Right lobe of liver (tissue), 6 donors: ENCODE results near the gene RAB13. TPM values are rescaled to one million over a fixed set of nuclear protein-coding genes. Genes with fewer than 3 reads are reported as not detected.
"Not testable (repeated sequence)": the region's sequence is repeated elsewhere in the genome, so short reads cannot be mapped to it uniquely, and the experiment has no call there.

Experiments
- ATAC-seq, 4 donors: fragments of 200-7000 bp; cut with Tn5 transposase; one replicate each; pipeline ENCODE4 v1.9.1; 2020; ENCODE audit warnings: mild to moderate bottlenecking in 4 of 4, moderate library complexity in 4 of 4
- DNase-seq, 3 donors: peaks; one replicate each; pipeline ENCODE4 v3.0.0-alpha.2; 2020
- H3K27ac ChIP-seq, 3 donors: fragments of 200-600 bp; one replicate each; pipeline ENCODE4 v1.8.0; 2022
- H3K27me3 ChIP-seq, 2 donors: fragments of 200-600 bp; one replicate each; pipeline ENCODE4 v1.8.0; 2022
- H3K36me3 ChIP-seq, 4 donors: fragments of 200-600 bp; sonication (generic) in 1 of 4; one replicate each; pipeline versions ENCODE4 v1.5.1 to v1.8.0; 2017 to 2022; ENCODE audit warnings: control low read depth in 1 of 4
- H3K4me1 ChIP-seq, 4 donors: fragments of 200-600 bp; sonication (generic) in 1 of 4; one replicate each; pipeline versions ENCODE4 v1.5.1 to v1.8.0; 2017 to 2022; ENCODE audit warnings: control low read depth in 1 of 4
- H3K4me3 ChIP-seq, 3 donors: fragments of 200-600 bp; one replicate each; pipeline ENCODE4 v1.8.0; 2022
- H3K9me3 ChIP-seq, 4 donors: fragments of 200-600 bp; sonication (generic) in 1 of 4; one replicate each; pipeline versions ENCODE4 v1.5.1 to v1.8.0; 2017 to 2022; ENCODE audit warnings: control low read depth in 1 of 4
- CTCF ChIP-seq, 4 donors: fragments of 200-600 bp in 3 of 4; fragments of 450-650 bp in 1 of 4; IDR thresholded peaks; one replicate each; pipeline versions ENCODE4 v1.5.1 to v1.8.0; 2016 to 2022; ENCODE audit warnings: antibody characterized with exemption in 4 of 4, mild to moderate bottlenecking in 2 of 4
- POLR2A ChIP-seq: fragments of 450-650 bp; IDR thresholded peaks from one replicate; pipeline ENCODE4 v1.6.1; 2017; ENCODE audit warnings: antibody characterized with exemption, mild to moderate bottlenecking
- WGBS: methylation state at CpG from one replicate; pipeline ENCODE4 v1.1.6; 2018; ENCODE audit warnings: low coverage, low lambda C conversion rate; ENCODE audit not compliant: insufficient coverage; ENCODE audit errors: missing lambda C conversion rate; 5-methylcytosine and 5-hydroxymethylcytosine counted together
- intact Hi-C, 2 donors: fragments of 100-400 bp; cut with DNase I; formaldehyde crosslinking; loops; one replicate each; pipeline versions ENCODE4 v1.11.2 to v1.14.1; 2022
- total RNA-seq, 6 experiments: library from RNA; depleted of rRNA in 2 of 6; stranded (reverse); fragments of >200 nt in 2 of 6; fragmentation: NEBNext Ultra II Directional in 3 of 6; extraction: Animal tissue kit (Norgen Biotek cat#: 25700) in 3 of 6; gene quantifications; one replicate each; pipeline versions ENCODE4 v1.1.0 to v1.2.4, GENCODE V29; 2016 to 2023
- donor health status: DM: no; HTN: yes; CAD: no.
- donor health status: DM: no; HTN: no; CAD: no.
- donor health status: DM: no; HTN: no; CAD: no.
- donor health status: DM: no; HTN: yes; CAD: no.
- donor health status: DM: no; HTN: yes; CAD: no.

Gene RAB13
- total RNA-seq, 6 experiments from 2014 or later: 11.9 to 52.2 (median 47.9) TPM

DNA sequence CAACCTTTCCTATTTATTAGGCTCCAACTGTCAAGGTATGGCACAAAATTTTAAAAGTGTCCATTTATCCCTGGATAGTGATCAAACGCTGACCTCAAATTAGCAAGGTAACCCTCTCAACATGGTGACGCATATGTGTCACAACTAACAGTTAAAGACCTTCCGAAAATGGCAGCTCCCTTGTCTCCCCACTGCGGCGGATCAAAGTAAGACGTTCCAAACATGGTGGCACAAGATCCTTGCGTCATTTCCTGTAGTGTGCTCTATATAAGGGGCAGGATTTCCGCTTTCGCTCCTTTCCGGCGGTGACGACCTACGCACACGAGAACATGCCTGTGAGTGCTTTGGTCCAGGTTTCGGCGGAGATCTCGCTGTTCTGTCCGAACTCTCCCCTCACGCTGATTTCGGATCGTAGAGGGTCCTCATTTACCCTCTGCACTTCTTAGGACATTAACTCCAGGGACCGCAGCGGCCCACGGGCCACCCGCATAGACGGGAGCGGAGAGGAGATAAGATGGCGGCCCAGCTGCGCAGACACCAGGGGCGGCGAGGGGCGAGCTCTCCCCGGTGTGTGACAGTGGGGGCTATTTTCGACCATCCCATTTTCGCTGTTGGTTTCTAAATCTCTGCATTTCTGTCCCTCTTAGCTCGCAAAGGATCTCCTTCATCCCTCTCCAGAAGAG, 4.5 kb upstream of the RAB13 start, which contains the start of gene RPS27:
TSS of gene RPS27 (plus strand) at position 295 of the 683 bp plus-strand sequence. CDS start at position 330, 35 bp downstream.
- Histone ChIP-seq H3K9me3 (peaks cover 0 to 2% (median 0%) of the 10 kb centered on the region in 4 donors), H3K4me3 (peak within 1 kb of the TSS; percentile 79 to 83 (median 81)), H3K36me3 (peaks cover 0 to 30% (median 14%) of the 10 kb centered on the region in 4 donors), H3K4me1 (peaks cover 0 to 16% (median 7%) of the 10 kb centered on the region in 4 donors), H3K27ac (peak within 1 kb of the TSS; percentile 93 to 97 (median 95)), H3K27me3 (no peaks in the 10 kb centered on the region)
- ATAC-seq (peak; percentile 63 to 72 (median 70)), DNase-seq (peak; percentile 78 to 94 (median 88))
- WGBS: 1% methylated on average over 19 of the region's 36 CpGs
- TF ChIP-seq POLR2A: peak; percentile 98
- TF ChIP-seq CTCF (IDR thresholded peaks at IDR 0.05): no peak
- intact Hi-C loops: no loop called here

GRCh38 chr1:153987621-153988020, 1.5 kb upstream of the RAB13 start:
- no peak overlapping the region for H3K27ac ChIP-seq
- no peaks in the 10 kb centered on the region for H3K9me3 ChIP-seq

DNA sequence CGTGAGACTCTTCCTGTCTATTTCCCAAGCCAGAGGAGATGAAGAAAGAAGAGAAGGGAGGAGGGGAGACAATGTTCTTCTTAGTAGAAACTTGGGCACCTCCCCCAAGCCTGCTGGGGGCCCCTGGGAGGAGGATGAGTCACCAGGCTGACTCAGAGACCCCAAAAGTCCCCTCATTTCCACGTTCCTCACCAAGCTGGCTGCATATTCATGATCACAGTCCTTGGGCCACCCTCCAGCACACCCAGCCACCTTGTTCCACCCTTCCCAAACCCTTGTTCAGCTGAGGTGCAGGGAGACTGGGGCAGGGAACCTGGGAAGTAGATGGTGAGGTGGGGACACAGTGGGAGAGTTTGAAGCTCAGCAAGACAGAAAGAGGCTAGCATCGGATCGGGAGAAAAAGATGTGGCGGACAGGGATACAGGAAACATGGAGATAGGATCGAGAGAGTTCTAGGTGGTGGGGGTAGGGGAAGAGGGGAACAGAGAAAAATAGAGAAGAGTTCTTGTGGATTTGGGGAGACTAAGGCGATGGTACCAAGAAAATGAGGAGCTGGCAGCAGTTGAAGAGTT, 712 bp downstream of the RAB13 start:
- Histone ChIP-seq H3K9me3 (no peaks in the 10 kb centered on the region), H3K4me1 (peaks cover 0 to 16% (median 5%) of the 10 kb centered on the region in 4 donors), H3K36me3 (peaks cover 0 to 12% (median 0%) of the 10 kb centered on the region in 4 donors), H3K27me3 (no peaks in the 10 kb centered on the region), H3K27ac (peak overlapping the region; percentile 58 to 83 (median 75)), H3K4me3 (peak overlapping the region; percentile 52 to 76 (median 70))
- intact Hi-C loops: loop anchor here (5.0 to 10.0 kb wide), 2 partner anchors 188 to 311 kb away; partner anchors contain the start of genes ILF2 (in 1 of the 2) and NPR1 (in 1 of the 2)
- WGBS: 8% methylated on average over 7 of the region's 7 CpGs
- TF ChIP-seq CTCF (IDR thresholded peaks at IDR 0.05) (no peak), POLR2A (no peak)
- DNase-seq (no peak), ATAC-seq (peak in 2 of 4 donors; percentile 0 to 4)

More at GRCh38 chr1:153987621-153988020, 1.5 kb upstream of the RAB13 start:
- H3K4me3 ChIP-seq: no peak overlapping the region
- H3K36me3 ChIP-seq: peaks cover 0 to 17% (median 6%) of the 10 kb centered on the region in 4 donors
- no peak for TF ChIP-seq POLR2A
- no peak for TF ChIP-seq CTCF (IDR thresholded peaks at IDR 0.05)
- WGBS: 90% methylated on average over 8 of the region's 8 CpGs
- no peak for DNase-seq
- intact Hi-C loops: loop anchor here (5.0 to 10.0 kb wide), 2 partner anchors 190 to 313 kb away; partner anchors contain the start of genes ILF2 (in 1 of the 2) and NPR1 (in 1 of the 2)
- peaks cover 0 to 28% (median 12%) of the 10 kb centered on the region in 4 donors for H3K4me1 ChIP-seq
- no peaks in the 10 kb centered on the region for H3K27me3 ChIP-seq
- no peak for ATAC-seq

DNA sequence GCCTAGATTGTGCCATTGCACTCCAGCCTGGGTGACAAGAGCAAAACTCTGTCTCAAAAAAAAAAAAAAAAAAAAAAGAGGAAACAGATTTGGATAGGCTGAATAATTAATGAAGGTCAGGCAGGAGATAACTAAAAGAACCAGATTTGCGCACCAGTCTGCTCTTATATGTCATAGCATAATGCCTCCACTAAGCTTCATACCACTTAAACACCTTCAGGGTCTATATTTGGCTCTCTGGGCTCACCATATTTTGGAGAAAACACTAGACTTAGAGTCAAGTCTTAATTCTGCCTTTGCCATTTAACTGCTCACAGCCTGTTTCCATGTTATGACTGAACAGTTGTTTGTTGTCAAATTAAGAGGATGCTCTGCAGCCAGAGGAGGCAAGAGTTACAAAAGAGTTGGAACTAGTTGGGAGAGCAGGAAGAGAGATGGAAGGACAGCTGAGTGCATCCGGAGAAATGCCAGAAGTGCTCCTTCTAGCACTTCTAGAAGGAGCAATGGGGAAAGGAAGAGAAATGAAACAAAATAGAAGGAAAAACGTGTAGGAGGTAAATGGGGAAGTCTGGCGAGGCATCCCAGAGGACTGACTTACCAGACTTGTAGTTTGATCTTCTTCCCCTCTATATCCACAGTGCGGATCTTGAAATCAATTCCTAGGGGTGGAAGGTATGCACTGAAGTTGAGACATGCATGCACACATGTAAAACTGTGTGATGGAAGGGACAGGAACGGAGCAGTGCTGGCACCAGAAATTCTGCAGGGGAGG, 1.8 kb downstream of the RAB13 start:
- Histone ChIP-seq H3K27me3 (no peaks in the 10 kb centered on the region), H3K4me3 (peak overlapping the region in 1 of 3 donors; percentile 76), H3K9me3 (no peaks in the 10 kb centered on the region), H3K36me3 (peaks cover 0 to 12% (median 0%) of the 10 kb centered on the region in 4 donors), H3K4me1 (peaks cover 0 to 14% (median 5%) of the 10 kb centered on the region in 4 donors), H3K27ac (no peak overlapping the region)
- TF ChIP-seq POLR2A: no peak
- no peak for TF ChIP-seq CTCF (IDR thresholded peaks at IDR 0.05)
- ATAC-seq (no peak), DNase-seq (no peak)
- intact Hi-C loops: loop anchor here in 1 of 2 donors (10.0 kb wide), 1 partner anchor 310 kb away; the partner anchor contains the start of genes ILF2 and NPR1
- 41% methylated on average over 6 of the region's 6 CpGs for WGBS

DNA sequence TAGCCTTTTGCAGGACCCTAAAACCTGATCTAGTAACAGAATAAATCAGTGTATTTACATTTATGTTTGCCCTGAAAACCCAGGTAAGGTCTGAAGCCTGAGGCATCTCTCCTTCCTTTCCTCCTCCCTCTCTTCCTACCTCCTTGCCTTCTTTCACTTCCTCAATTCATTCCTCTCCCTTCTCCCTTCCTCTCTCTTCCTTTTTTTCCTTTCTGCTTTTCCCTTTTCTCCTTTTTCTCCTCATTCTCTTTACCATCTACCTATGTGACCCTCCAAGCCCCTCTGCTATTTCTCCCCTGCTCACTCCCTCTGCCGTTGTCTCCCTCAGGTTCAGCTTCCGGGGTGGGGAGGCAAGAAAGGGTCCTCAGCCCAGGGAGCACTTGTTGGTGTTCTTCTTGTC, 4.4 kb downstream of the RAB13 start:
- Histone ChIP-seq H3K4me1 (peaks cover 0 to 27% (median 9%) of the 10 kb centered on the region in 4 donors), H3K36me3 (peaks cover 0 to 12% (median 0%) of the 10 kb centered on the region in 4 donors)
- WGBS: 100% methylated on average over 2 of the region's 2 CpGs
- not testable (repeated sequence) for H3K27me3 ChIP-seq, H3K4me3 ChIP-seq, ATAC-seq, H3K27ac ChIP-seq, H3K9me3 ChIP-seq, DNase-seq
- intact Hi-C loops: loop anchor here in 1 of 2 donors (10.0 kb wide), 1 partner anchor 307 kb away; the partner anchor contains the start of genes ILF2 and NPR1

DNA sequence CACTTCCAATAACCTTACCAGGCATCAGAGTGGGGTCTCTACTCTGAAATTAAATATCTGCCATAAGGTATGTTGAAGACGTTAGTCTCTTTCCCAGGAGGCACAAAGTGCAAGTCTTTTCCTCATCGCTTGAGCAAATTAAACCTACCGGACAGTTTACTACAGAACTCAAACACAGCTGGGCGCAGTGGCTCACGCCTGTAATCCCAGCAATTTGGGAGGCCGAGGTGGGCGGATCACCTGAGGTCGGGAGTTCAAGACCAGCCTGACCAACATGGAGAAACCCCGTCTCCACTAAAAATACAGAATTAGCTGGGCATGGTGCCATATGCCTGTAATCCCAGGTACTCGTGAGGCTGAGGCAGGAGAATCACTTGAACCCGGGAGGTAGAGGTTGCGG, 7.0 kb downstream of the RAB13 start:
- ATAC-seq, H3K9me3 ChIP-seq, H3K4me3 ChIP-seq, H3K27me3 ChIP-seq, DNase-seq, intact Hi-C loops: not testable (repeated sequence)
- Histone ChIP-seq H3K36me3 (peaks cover 0 to 31% (median 9%) of the 10 kb centered on the region in 4 donors), H3K4me1 (peaks cover 0 to 23% (median 8%) of the 10 kb centered on the region in 4 donors), H3K27ac (peak overlapping the region in 1 of 3 donors; percentile 95)
- 81% methylated on average over 10 of the region's 12 CpGs for WGBS
